Measurements from ENCODE around the gene CDC42BPA.
"Not testable (repeated sequence)": the region's sequence is repeated elsewhere in the genome, so short reads cannot be mapped to it uniquely, and the experiment has no call there.

CDC42BPA gene

DNA sequence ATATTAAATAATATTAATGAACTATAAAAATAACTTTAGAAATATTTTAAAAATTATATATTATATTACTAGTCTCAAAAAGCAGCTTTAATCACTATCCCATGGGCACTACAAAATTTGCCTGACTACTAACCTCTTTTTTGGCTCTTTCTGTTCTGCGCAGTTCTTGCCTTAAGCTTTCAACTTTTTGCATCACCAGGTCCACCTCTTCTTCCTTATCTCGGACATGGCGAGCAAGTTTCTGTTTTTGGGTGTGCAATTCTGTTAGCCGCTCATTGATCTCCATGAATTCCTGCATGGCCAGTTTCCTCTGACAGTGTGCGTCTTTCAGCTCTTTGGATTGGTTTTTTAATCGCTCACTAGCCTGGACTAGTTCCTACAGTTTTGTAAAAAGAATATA is 205.8 kb downstream of the CDC42BPA start:
- TF ChIP-seq, protein P1, sequence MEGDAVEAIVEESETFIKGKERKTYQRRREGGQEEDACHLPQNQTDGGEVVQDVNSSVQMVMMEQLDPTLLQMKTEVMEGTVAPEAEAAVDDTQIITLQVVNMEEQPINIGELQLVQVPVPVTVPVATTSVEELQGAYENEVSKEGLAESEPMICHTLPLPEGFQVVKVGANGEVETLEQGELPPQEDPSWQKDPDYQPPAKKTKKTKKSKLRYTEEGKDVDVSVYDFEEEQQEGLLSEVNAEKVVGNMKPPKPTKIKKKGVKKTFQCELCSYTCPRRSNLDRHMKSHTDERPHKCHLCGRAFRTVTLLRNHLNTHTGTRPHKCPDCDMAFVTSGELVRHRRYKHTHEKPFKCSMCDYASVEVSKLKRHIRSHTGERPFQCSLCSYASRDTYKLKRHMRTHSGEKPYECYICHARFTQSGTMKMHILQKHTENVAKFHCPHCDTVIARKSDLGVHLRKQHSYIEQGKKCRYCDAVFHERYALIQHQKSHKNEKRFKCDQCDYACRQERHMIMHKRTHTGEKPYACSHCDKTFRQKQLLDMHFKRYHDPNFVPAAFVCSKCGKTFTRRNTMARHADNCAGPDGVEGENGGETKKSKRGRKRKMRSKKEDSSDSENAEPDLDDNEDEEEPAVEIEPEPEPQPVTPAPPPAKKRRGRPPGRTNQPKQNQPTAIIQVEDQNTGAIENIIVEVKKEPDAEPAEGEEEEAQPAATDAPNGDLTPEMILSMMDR (conservative IDR thresholded peaks at IDR 0.05) = no peak
- H3K27ac ChIP-seq = no peak overlapping the region

DNA sequence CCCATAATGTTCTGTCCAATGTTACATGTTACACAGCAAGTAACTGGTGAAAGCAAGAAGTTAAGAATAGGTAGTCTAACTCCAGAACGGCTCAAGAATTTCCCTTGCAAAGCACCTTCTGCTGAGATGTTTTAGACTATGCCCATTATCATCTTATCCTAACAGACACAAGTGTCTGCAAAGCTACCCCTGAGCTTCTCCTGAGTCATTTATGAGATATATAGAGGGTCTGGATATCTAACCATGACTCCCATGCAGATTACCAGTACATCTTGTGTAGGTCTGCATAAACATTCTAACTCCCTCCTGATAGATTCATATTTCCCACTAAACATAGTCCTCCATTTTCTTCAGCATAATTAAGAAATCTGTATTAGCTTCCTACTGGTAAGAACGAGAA is 206.5 kb downstream of the CDC42BPA start:
- no peak overlapping the region for H3K27ac ChIP-seq
- TF ChIP-seq, protein P1 (conservative IDR thresholded peaks at IDR 0.05) = no peak

DNA sequence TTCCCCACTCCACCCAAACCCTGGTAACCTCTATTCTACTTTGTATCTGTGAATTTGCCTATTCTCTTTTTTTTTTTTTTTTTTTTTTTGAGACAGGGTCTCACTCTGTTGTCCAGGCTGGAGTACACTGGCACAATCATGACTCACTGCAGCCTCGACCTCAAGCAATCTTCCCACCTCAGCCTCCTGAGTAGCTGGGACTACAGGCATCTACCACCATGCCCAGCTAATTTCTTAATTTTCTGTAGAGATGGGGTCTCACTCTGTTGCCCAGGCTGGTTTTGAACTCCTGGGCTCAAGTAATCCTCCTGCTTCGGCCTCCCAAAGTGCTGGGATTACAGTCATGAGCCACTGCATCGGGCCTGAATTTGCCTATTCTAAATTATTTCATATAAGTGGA is 213.0 kb downstream of the CDC42BPA start:
- not testable (repeated sequence) for H3K27ac ChIP-seq

DNA sequence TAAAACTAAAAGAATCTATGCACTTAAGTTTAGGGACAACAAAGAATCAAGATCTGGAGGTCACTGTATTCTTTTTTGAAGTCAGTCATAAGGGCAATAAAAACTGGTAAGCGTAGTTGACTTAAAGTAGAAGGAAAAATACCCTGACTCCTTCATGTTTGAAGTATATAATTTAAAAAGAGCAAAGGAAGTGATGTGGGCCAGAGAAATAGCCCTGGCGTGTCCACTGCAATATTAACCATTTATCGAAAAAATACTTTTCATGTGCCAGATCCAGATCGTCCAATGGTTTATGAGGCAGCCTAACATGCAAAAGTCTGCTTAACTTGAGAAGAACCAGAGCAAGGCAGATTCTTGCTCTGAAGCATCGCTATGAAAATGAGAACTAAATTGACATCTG is 216.2 kb downstream of the CDC42BPA start:
- no peak overlapping the region for H3K27ac ChIP-seq
- TF ChIP-seq, protein P1 (conservative IDR thresholded peaks at IDR 0.05) = no peak

DNA sequence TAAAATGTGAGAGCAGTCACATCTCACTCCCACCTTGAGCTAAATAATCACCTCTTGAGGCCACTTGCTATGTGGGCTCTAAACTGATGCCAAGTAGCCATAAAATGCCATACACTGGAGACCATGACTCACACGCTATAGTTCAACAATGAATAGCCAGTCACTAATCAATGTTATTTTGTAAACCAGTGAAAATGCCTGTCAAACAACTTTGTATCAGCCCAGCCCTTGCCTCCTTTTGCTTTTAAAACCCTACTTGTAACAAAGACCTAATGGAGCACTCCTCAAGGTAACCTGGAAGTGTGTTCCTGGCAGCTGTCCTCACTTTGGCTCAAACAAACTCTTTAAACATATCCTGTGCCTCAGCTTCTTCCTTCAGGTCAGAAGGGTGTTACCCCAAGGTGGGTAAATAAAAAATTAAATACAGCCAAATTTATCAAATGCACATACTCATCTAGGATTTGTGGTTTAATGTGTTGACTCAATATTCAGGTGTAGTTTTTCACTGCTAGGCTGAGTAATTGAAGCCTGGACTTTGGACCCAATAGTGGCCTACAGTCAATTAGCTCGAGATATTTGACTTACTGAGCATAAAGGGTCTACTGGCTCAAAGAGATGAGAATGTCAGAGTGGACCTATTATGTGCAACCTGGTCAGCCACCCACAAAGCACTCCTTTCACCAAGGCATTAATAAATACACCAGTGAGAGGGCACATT is 223.9 kb downstream of the CDC42BPA start:
- H3K27ac ChIP-seq = no peak overlapping the region
- TF ChIP-seq, protein P1 (conservative IDR thresholded peaks at IDR 0.05) = no peak

DNA sequence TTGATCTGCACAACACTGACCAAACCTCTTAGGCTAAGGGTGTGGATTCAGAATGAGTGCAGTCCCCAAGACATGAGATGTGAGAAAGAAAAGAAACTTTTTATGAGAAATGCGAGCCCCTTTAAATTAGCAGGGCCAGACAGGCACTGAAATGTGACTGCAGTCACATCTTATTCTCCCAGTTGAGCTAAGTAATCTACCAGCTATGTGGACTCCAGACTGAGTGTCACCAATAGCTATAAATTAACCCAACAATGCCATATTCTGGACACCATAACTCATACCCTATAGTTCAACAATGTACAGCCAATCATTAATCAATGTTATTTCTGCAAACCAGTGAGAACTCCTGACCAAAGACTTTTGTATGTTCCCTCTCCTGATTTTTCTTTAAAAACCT is 225.0 kb downstream of the CDC42BPA start:
- TF ChIP-seq, protein P1 (conservative IDR thresholded peaks at IDR 0.05) = no peak
- H3K27ac ChIP-seq = no peak overlapping the region

DNA sequence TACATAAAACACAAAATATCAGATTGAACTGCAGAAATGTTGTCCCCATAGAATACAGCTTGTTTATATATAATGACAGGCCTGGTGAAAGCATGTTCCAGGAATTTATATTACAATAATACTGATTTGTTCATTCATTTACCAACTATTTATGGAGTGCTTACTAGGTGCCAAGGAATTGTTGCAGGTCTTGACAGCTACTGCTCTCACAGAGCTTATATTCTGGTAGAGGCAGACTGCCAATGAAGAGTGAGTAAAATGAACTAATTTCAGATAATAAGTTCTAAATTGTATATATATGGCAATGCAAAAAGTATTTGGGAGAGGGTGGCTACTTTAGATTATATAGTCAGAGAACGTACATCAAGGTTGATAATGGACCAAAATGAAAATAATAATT is 226.2 kb downstream of the CDC42BPA start:
- H3K27ac ChIP-seq = no peak overlapping the region
- TF ChIP-seq, protein P1 (conservative IDR thresholded peaks at IDR 0.05) = no peak

DNA sequence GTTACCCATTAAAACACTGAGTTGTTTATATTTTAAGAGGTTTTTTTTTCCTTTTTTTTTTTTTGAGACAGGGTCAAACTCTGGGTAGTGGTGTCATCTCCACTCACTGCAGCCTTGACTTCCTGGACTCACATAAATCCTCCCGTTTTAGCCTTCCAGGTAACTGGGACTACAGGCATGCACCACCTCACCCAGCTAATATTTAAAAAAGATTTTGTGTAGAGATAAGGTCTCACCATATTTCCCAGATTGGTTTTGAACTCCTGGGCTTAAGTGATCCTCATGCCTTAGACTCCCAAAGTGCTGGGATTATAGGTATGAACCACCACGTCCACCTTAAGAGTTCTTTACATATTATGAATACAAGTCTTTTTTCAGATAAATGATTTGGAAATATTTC is 231.7 kb downstream of the CDC42BPA start:
- no peak overlapping the region for H3K27ac ChIP-seq
- TF ChIP-seq, protein P1 (conservative IDR thresholded peaks at IDR 0.05) = no peak

Data from VCaP (cell line).